ENCODE data around the gene BPIFB6. TPM values are rescaled to one million over a fixed set of nuclear protein-coding genes. Genes with fewer than 3 reads are reported as not detected.

Gene BPIFB6
- total RNA-seq, 1 experiment from 2014 or later = not detected

DNA sequence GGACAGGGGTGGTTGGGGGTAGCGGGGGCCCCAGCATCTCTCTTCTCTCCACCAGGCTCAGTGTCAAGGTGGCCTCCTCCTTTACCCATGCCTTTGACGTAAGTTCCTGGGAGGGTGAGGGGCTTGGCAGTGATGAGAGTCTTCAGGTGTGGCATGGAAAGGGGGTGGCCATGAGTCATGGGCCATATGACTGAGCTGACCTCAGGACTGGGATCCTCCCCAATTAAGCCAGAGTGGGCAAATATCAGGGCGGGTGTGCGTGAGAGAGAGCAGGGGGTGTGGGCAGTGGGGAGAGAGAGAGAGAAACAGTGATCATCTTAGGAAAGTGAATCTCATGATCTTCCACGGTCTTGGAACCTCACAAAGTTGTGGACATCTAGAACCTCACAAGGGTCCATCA is 39.8 kb downstream of the BPIFB6 start (continued):
- TF ChIP-seq, protein P1, sequence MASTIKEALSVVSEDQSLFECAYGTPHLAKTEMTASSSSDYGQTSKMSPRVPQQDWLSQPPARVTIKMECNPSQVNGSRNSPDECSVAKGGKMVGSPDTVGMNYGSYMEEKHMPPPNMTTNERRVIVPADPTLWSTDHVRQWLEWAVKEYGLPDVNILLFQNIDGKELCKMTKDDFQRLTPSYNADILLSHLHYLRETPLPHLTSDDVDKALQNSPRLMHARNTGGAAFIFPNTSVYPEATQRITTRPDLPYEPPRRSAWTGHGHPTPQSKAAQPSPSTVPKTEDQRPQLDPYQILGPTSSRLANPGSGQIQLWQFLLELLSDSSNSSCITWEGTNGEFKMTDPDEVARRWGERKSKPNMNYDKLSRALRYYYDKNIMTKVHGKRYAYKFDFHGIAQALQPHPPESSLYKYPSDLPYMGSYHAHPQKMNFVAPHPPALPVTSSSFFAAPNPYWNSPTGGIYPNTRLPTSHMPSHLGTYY (CRISPR knock-in tag; IDR thresholded peaks at IDR 0.05) = no peak

- DNase-seq (ENCODE audit: low spot score) = no peak
- Mint-ChIP-seq H3K27me3 (ENCODE audit: low read depth) (no peaks in the 10 kb centered on the region; the same call in 1 of the 2 replicates), H3K27ac (no peak overlapping the region), H3K4me1 (no peaks in the 10 kb centered on the region), H3K36me3 (no peaks in the 10 kb centered on the region), H3K9me3 (peaks cover 5% of the 10 kb centered on the region), H3K4me3 (no peak overlapping the region)
- TF ChIP-seq RORB (CRISPR knock-in tag; IDR thresholded peaks at IDR 0.05) (no peak), AFF4 (CRISPR knock-in tag; IDR thresholded peaks at IDR 0.05; ENCODE audit: borderline replicate concordance) (no peak), FOXK1 (CRISPR knock-in tag; IDR thresholded peaks at IDR 0.05) (no peak), HMGXB4 (CRISPR knock-in tag; IDR thresholded peaks at IDR 0.05) (no peak)
- ChIA-PET POLR2A (no interaction called here), CTCF (interaction anchor here (1.0 kb wide), 1 partner anchor 77 kb away, joined by 3 read pairs; no protein-coding TSS in a partner anchor)
- ATAC-seq = no peak
Observed at GRCh38 chr20:33072362-33072761, 40.9 kb downstream of the BPIFB6 start.

DNA sequence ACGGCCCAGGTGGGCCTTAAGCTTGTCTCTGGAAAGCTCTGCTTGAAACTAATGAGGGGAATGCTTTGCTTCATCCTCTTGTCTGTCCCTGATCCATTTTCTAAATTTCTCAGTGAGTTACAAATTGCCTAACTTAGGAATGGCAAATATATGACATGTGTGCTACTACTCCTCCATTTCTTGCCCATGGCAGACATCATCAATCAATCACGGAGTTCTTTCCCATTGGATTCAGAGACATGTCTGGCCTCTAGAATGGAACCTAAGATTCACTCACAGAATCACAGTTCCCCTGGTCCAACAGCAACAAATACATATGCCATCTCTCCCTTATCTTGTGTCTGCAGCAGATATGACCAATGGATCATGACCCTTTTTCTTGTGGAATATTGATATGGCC is 41.4 kb downstream of the BPIFB6 start:
- ChIA-PET POLR2A (no interaction called here), CTCF (interaction anchor here (1.0 kb wide), 1 partner anchor 77 kb away, joined by 3 read pairs; no protein-coding TSS in a partner anchor)
- TF ChIP-seq ZNF317 (CRISPR knock-in tag; IDR thresholded peaks at IDR 0.05; ENCODE audit: borderline replicate concordance, low read depth) (no peak), FOXP4 (CRISPR knock-in tag; IDR thresholded peaks at IDR 0.05) (no peak)
- TF ChIP-seq, protein P2, sequence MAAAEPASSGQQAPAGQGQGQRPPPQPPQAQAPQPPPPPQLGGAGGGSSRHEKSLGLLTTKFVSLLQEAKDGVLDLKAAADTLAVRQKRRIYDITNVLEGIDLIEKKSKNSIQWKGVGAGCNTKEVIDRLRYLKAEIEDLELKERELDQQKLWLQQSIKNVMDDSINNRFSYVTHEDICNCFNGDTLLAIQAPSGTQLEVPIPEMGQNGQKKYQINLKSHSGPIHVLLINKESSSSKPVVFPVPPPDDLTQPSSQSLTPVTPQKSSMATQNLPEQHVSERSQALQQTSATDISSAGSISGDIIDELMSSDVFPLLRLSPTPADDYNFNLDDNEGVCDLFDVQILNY (CRISPR knock-in tag; IDR thresholded peaks at IDR 0.05) = no peak
- Mint-ChIP-seq H3K4me1 (no peaks in the 10 kb centered on the region), H3K4me3 (no peak overlapping the region), H3K36me3 (no peaks in the 10 kb centered on the region), H3K27me3 (ENCODE audit: low read depth) (no peaks in the 10 kb centered on the region; the same call in 1 of the 2 replicates), H3K27ac (no peak overlapping the region), H3K9me3 (peaks cover 5% of the 10 kb centered on the region)
- no peak for DNase-seq (ENCODE audit: low spot score)
- no peak for ATAC-seq

DNA sequence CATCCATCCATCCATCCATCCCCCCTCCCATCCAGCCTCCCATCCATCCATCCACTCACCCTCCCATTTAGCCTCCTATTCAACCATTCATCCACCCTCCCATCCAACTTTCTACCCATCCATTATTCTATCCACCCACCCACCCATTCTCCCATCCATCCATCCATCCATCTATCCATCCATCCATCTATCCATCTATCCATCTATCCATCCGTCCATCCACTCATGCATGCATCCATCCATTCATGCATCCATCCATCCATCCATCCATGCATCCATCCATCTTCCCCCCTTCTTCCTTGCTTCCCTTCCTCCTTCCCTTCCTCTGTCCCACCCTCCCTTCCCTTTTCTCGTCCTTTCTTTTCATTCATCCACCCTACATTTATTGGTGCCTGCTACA is 43.2 kb downstream of the BPIFB6 start:
- Mint-ChIP-seq H3K9me3 (peaks cover 5% of the 10 kb centered on the region), H3K27ac (no peak overlapping the region), H3K27me3 (ENCODE audit: low read depth) (no peaks in the 10 kb centered on the region; the same call in 1 of the 2 replicates), H3K36me3 (no peaks in the 10 kb centered on the region), H3K4me3 (no peak overlapping the region), H3K4me1 (no peaks in the 10 kb centered on the region)
- ATAC-seq (no peak), DNase-seq (ENCODE audit: low spot score) (no peak)
- ChIA-PET CTCF (interaction anchor here (1.2 to 1.3 kb wide), 2 partner anchors 79 to 180 kb away, joined by 3 to 5 read pairs; no protein-coding TSS in a partner anchor), POLR2A (no interaction called here)
- TF ChIP-seq ELF4 (CRISPR knock-in tag; IDR thresholded peaks at IDR 0.05; ENCODE audit: low read depth) (no peak), NFYB (CRISPR knock-in tag; conservative IDR thresholded peaks at IDR 0.05; ENCODE audit: low read depth) (no peak), FOXP1 (CRISPR knock-in tag; IDR thresholded peaks at IDR 0.05; ENCODE audit: borderline replicate concordance) (no peak), JUN (CRISPR knock-in tag; IDR thresholded peaks at IDR 0.05) (no peak), RORB (CRISPR knock-in tag; IDR thresholded peaks at IDR 0.05) (no peak), ZNF138 (CRISPR knock-in tag; conservative IDR thresholded peaks at IDR 0.05) (no peak), ZNF416 (CRISPR knock-in tag; IDR thresholded peaks at IDR 0.05) (no peak), CTCF (IDR thresholded peaks at IDR 0.05) (no peak)
- TF ChIP-seq, protein P3, sequence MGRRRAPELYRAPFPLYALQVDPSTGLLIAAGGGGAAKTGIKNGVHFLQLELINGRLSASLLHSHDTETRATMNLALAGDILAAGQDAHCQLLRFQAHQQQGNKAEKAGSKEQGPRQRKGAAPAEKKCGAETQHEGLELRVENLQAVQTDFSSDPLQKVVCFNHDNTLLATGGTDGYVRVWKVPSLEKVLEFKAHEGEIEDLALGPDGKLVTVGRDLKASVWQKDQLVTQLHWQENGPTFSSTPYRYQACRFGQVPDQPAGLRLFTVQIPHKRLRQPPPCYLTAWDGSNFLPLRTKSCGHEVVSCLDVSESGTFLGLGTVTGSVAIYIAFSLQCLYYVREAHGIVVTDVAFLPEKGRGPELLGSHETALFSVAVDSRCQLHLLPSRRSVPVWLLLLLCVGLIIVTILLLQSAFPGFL (CRISPR knock-in tag; IDR thresholded peaks at IDR 0.05; ENCODE audit: borderline replicate concordance) = no peak
